ENCODE measurements around the gene ABCC10.
"Not testable (repeated sequence)": the region's sequence is repeated elsewhere in the genome, so short reads cannot be mapped to it uniquely, and the experiment has no call there.

Gene ABCC10

GRCh38 chr6:43408259-43408658 lies 19.1 kb upstream of the ABCC10 start:
- no peak for DNase-seq (ENCODE audit: low read depth)

- DNase-seq (ENCODE audit: low read depth): not testable (repeated sequence)
Measured at GRCh38 chr6:43410776-43411175, 16.6 kb upstream of the ABCC10 start.

- no peak for DNase-seq (ENCODE audit: low read depth)
Measured at GRCh38 chr6:43412541-43412940, 14.8 kb upstream of the ABCC10 start.

- no peak for DNase-seq (ENCODE audit: low read depth)
Measured at GRCh38 chr6:43413002-43413401, 14.3 kb upstream of the ABCC10 start.

- DNase-seq (ENCODE audit: low read depth): not testable (repeated sequence)
Measured at GRCh38 chr6:43415275-43415674, 12.1 kb upstream of the ABCC10 start.

- DNase-seq (ENCODE audit: low read depth): no peak
Measured at GRCh38 chr6:43416935-43417334, 10.4 kb upstream of the ABCC10 start.

GRCh38 chr6:43420012-43420709 lies 7.2 kb upstream of the ABCC10 start:
- no peak for DNase-seq (ENCODE audit: low read depth)

- no peak for DNase-seq (ENCODE audit: low read depth)
Measured at GRCh38 chr6:43421831-43422230, 5.5 kb upstream of the ABCC10 start.

GRCh38 chr6:43425083-43425482 lies 2.3 kb upstream of the ABCC10 start:
- DNase-seq (ENCODE audit: low read depth): not testable (repeated sequence)

- DNase-seq (ENCODE audit: low read depth): no peak
Measured at GRCh38 chr6:43426928-43427405, 374 bp upstream of the ABCC10 start.

GRCh38 chr6:43428112-43428570 lies 800 bp downstream of the ABCC10 start:
- peak; percentile 12 for DNase-seq (ENCODE audit: low read depth)

GRCh38 chr6:43428874-43429273 lies 1.5 kb downstream of the ABCC10 start:
- no peak for DNase-seq (ENCODE audit: low read depth)

GRCh38 chr6:43432009-43432945 lies 4.9 kb downstream of the ABCC10 start:
- no peak for DNase-seq (ENCODE audit: low read depth)

- DNase-seq (ENCODE audit: low read depth): no peak
Measured at GRCh38 chr6:43433148-43433547, 5.8 kb downstream of the ABCC10 start.

GRCh38 chr6:43434001-43434840 lies 6.9 kb downstream of the ABCC10 start:
- DNase-seq (ENCODE audit: low read depth): no peak

- DNase-seq (ENCODE audit: low read depth): no peak
Measured at GRCh38 chr6:43434943-43435342, 7.6 kb downstream of the ABCC10 start.

GRCh38 chr6:43435682-43436437 lies 8.5 kb downstream of the ABCC10 start:
- DNase-seq (ENCODE audit: low read depth): no peak

GRCh38 chr6:43436577-43437282 lies 9.4 kb downstream of the ABCC10 start:
- peak; percentile 90 for DNase-seq (ENCODE audit: low read depth)

GRCh38 chr6:43437700-43438099 lies 10.4 kb downstream of the ABCC10 start:
- DNase-seq (ENCODE audit: low read depth): no peak

GRCh38 chr6:43442935-43443334 lies 15.6 kb downstream of the ABCC10 start:
- no peak for DNase-seq (ENCODE audit: low read depth)

- peak; percentile 14 for DNase-seq (ENCODE audit: low read depth)
Measured at GRCh38 chr6:43444036-43444435, 16.7 kb downstream of the ABCC10 start.

Measured in fibroblast of gingiva (primary cell).